Tibial nerve (tissue), 4 donors: ENCODE data around the gene TVP23A. TPM values are rescaled to one million over a fixed set of nuclear protein-coding genes. Genes with fewer than 3 reads are reported as not detected.
"Not testable (repeated sequence)": the region's sequence is repeated elsewhere in the genome, so short reads cannot be mapped to it uniquely, and the experiment has no call there.

Experiments used
- DNase-seq, 2 donors: peaks; one replicate each; pipeline ENCODE4 v3.0.0-alpha.2; 2019; ENCODE audit warnings: low spot score in 2 of 2
- H3K27ac ChIP-seq, 4 donors: fragments of 200-600 bp; sonication (generic) in 3 of 4; one replicate each; pipeline ENCODE4 v1.5.1; 2017 to 2019; ENCODE audit warnings: mild to moderate bottlenecking in 1 of 4
- H3K27me3 ChIP-seq, 2 donors: fragments of 200-600 bp; sonication (generic) in 1 of 2; one replicate each; pipeline versions ENCODE4 v1.5.1 to v1.6.0; 2017 to 2019
- H3K36me3 ChIP-seq, 3 donors: fragments of 200-600 bp; sonication (generic); one replicate each; pipeline ENCODE4 v1.5.1; 2018 to 2019
- H3K4me1 ChIP-seq, 4 donors: fragments of 200-600 bp; sonication (generic) in 3 of 4; one replicate each; pipeline ENCODE4 v1.5.1; 2017 to 2019
- H3K4me3 ChIP-seq, 4 donors: fragments of 200-600 bp; sonication (generic) in 3 of 4; one replicate each; pipeline ENCODE4 v1.5.1; 2017 to 2019; ENCODE audit warnings: mild to moderate bottlenecking in 1 of 4, moderate library complexity in 1 of 4
- H3K9me3 ChIP-seq, 4 donors: fragments of 200-600 bp; sonication (generic) in 3 of 4; one replicate each; pipeline ENCODE4 v1.5.1; 2017 to 2019
- EP300 ChIP-seq, 2 donors: sonication (generic); formaldehyde crosslinking; IDR thresholded peaks; one replicate each; pipeline ENCODE4 v1.6.1; 2017; ENCODE audit warnings: antibody characterized with exemption in 2 of 2, mild to moderate bottlenecking in 1 of 2
- POLR2A ChIP-seq, 2 donors: fragments of 450-650 bp; IDR thresholded peaks; one replicate each; pipeline ENCODE4 v1.6.1; 2017; ENCODE audit warnings: antibody characterized with exemption in 2 of 2, mild to moderate bottlenecking in 2 of 2, moderate library complexity in 2 of 2
- WGBS, 2 donors: methylation state at CpG; one replicate each; pipeline ENCODE4 v1.1.5; 2018; 5-methylcytosine and 5-hydroxymethylcytosine counted together
- total RNA-seq, 4 donors: library from RNA; depleted of rRNA; stranded (reverse); fragments of >200 nt; gene quantifications; one replicate each; pipeline ENCODE4 v1.1.0, GENCODE V29; 2016
- TF ChIP-seq, protein P1 (sequence below), 5 experiments: fragments of 200-600 bp in 3 of 5; fragments of 450-650 bp in 2 of 5; sonication (generic) in 3 of 5; IDR thresholded peaks; one replicate each; pipeline ENCODE4 v1.5.1; 2016 to 2019; ENCODE audit warnings: antibody characterized with exemption in 5 of 5, mild to moderate bottlenecking in 3 of 5, moderate library complexity in 2 of 5

TVP23A gene
- total RNA-seq, 4 donors from 2014 or later: 0.20 to 3.1 (median 0.60) TPM; not detected in 1

DNA sequence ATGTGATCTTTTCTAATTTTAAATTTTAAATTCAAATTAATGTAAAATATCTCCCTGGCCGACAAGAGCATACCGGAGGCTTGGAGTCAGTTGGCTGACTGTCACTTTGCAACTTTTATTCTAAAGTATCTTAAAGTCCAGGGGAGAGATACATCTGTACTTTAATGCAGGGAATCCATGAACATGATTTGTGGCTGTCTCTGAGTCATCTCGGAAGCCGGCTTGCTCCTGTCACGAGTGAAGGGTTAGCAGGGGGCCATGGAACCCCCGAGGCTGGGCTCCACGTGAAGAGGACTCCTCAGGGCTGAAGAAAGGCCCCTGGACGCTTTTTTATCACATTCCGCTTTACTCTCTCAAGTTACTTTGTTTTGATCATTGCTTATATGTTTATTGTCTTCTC is 13.3 kb downstream of the TVP23A start:
- Histone ChIP-seq H3K36me3 (no peaks in the 10 kb centered on the region), H3K27ac (no peak overlapping the region), H3K27me3 (no peaks in the 10 kb centered on the region), H3K4me3 (no peak overlapping the region), H3K4me1 (no peaks in the 10 kb centered on the region), H3K9me3 (no peaks in the 10 kb centered on the region)
- DNase-seq: no peak
- 71 to 76% methylated on average over 9 of the region's 9 CpGs for WGBS, 2 donors
- TF ChIP-seq POLR2A (IDR thresholded peaks at IDR 0.05) (no peak), EP300 (IDR thresholded peaks at IDR 0.05) (no peak)
- TF ChIP-seq, protein P1, sequence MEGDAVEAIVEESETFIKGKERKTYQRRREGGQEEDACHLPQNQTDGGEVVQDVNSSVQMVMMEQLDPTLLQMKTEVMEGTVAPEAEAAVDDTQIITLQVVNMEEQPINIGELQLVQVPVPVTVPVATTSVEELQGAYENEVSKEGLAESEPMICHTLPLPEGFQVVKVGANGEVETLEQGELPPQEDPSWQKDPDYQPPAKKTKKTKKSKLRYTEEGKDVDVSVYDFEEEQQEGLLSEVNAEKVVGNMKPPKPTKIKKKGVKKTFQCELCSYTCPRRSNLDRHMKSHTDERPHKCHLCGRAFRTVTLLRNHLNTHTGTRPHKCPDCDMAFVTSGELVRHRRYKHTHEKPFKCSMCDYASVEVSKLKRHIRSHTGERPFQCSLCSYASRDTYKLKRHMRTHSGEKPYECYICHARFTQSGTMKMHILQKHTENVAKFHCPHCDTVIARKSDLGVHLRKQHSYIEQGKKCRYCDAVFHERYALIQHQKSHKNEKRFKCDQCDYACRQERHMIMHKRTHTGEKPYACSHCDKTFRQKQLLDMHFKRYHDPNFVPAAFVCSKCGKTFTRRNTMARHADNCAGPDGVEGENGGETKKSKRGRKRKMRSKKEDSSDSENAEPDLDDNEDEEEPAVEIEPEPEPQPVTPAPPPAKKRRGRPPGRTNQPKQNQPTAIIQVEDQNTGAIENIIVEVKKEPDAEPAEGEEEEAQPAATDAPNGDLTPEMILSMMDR (IDR thresholded peaks at IDR 0.05): no peak

DNA sequence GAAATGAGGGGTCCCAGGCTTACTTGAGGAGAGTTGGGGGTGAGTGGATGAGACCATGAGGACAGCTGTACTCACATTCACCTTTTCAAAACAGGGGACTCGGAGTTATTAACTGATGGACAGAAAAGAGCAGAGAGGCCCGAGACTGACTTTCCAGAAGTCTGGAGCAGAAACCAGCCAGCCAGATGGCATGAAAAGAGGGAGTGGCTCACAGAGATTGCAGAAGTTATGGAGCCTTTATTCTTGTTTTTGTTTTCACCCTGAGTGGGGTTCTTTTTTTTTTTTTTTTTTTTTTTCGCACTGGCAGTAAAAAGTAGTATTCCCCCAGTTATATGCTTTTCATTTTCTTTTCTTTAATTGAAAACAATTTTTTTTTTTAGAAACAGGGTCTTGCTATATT is 18.9 kb downstream of the TVP23A start:
- 73 to 79% methylated on average over 3 of the region's 3 CpGs for WGBS, 2 donors
- TF ChIP-seq EP300 (IDR thresholded peaks at IDR 0.05): no peak
- no peak for TF ChIP-seq POLR2A (IDR thresholded peaks at IDR 0.05)
- Histone ChIP-seq H3K36me3 (no peaks in the 10 kb centered on the region), H3K27ac (no peak overlapping the region), H3K9me3 (no peaks in the 10 kb centered on the region), H3K4me1 (no peaks in the 10 kb centered on the region), H3K4me3 (no peak overlapping the region), H3K27me3 (no peaks in the 10 kb centered on the region)
- DNase-seq: no peak

DNA sequence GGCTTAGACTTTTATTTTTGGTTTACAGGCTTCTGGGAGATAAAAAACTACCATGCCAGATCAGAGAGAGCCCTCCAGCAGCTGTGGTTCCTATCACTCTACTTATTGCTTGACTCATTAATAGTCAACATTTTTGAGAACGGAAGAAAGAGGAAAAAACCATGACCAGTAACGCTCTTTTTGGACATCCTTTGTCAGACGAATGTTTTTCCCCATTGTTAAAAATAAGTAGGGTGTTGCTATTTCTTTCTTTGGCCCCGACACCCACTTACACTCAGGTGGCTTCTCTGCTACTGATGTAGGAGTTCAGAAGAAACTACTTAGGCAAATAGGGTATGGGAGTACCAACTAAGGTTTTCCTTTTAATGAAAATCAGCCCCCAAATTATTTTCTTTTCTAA is 27.5 kb downstream of the TVP23A start:
- TF ChIP-seq EP300 (IDR thresholded peaks at IDR 0.05): no peak
- TF ChIP-seq, protein P1 (IDR thresholded peaks at IDR 0.05): no peak
- TF ChIP-seq POLR2A (IDR thresholded peaks at IDR 0.05): no peak

DNA sequence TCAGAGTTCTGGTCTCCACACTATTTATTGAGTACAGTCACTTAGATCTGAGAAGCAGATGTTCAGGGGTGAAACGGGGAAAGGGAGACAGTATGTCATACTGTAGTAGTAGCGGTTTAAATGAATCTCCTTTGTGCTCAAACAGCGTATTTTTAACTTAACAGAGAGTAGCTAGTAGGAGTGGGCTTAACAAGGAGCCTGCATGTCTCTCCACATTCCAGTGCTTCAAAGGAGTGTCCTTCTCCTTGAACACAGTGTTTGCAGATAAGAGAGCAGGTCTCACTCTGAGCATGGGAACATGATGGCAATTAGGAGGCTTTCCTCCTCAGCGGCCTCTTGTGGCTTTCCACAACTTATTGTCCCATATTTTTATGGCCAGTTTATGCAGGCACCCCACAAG is 30.0 kb downstream of the TVP23A start:
- H3K9me3 ChIP-seq, H3K36me3 ChIP-seq, H3K27me3 ChIP-seq, H3K27ac ChIP-seq, DNase-seq, H3K4me1 ChIP-seq, H3K4me3 ChIP-seq: not testable (repeated sequence)
- WGBS, 2 donors: 73 to 76% methylated on average over 4 of the region's 4 CpGs

More for the DNA sequence above, 27.5 kb downstream of the TVP23A start:
- Histone ChIP-seq H3K36me3 (no peaks in the 10 kb centered on the region), H3K4me3 (no peak overlapping the region), H3K4me1 (peaks cover 0 to 9% (median 1%) of the 10 kb centered on the region in 4 donors), H3K27me3 (no peaks in the 10 kb centered on the region), H3K9me3 (no peaks in the 10 kb centered on the region), H3K27ac (no peak overlapping the region)
- 70 to 83% methylated on average over 4 of the region's 4 CpGs for WGBS, 2 donors
- no peak for DNase-seq

DNA sequence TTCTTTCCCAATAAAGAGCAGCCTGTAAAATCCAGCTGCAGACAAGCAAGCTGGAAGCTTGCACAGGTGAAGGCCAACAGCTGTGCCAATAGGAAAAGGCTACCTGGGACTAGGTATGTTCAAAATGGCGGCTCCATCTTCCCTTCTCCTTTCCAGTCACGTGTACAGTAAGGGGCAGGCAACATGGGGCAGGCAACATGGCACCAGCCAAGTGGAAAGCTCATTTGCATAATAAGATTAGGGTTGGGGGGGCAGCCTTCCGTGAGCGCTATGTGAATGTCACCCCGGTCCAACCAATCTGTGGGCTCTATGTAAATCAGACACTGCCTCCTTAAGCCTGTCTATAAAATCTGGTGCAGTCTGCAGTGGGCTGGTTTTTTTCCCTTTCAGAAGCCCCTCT is 31.3 kb downstream of the TVP23A start:
- no peak for DNase-seq
- 83 to 89% methylated on average over 5 of the region's 5 CpGs for WGBS, 2 donors
- TF ChIP-seq, protein P1 (IDR thresholded peaks at IDR 0.05): no peak
- TF ChIP-seq EP300 (IDR thresholded peaks at IDR 0.05): no peak
- TF ChIP-seq POLR2A (IDR thresholded peaks at IDR 0.05): no peak
- no peak overlapping the region for H3K27ac ChIP-seq
- H3K27me3 ChIP-seq: no peaks in the 10 kb centered on the region
- H3K36me3 ChIP-seq: no peaks in the 10 kb centered on the region
- peaks cover 0 to under 1% (median 0%) of the 10 kb centered on the region in 4 donors for H3K4me1 ChIP-seq
- no peaks in the 10 kb centered on the region for H3K9me3 ChIP-seq
- no peak overlapping the region for H3K4me3 ChIP-seq

DNA sequence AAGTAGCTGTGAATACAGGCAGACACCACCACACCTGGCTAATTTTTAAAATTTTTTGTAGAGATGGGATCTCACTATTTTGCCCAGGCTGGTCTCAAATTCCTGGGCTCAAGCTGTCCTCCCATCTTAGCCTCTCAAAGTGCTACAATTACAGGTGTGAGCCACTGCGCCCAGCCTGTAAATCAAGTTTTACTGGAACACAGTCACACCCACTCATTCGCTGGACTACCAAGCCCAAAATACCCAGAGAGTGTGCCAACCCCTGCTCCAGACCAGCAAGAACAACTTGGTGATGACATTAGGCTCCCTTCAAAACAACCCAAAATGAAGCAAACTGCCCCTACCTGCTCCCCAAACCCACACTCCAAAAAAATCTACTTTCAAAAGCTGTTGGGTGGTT is 36.0 kb downstream of the TVP23A start:
- no peaks in the 10 kb centered on the region for H3K9me3 ChIP-seq
- DNase-seq: no peak
- no peak for TF ChIP-seq POLR2A (IDR thresholded peaks at IDR 0.05)
- no peak for TF ChIP-seq EP300 (IDR thresholded peaks at IDR 0.05)
- TF ChIP-seq, protein P1 (IDR thresholded peaks at IDR 0.05): no peak
- H3K27ac ChIP-seq: no peak overlapping the region
- 97 to 100% methylated on average over 2 of the region's 2 CpGs for WGBS, 2 donors
- no peaks in the 10 kb centered on the region for H3K36me3 ChIP-seq
- no peak overlapping the region for H3K4me3 ChIP-seq
- H3K4me1 ChIP-seq: no peaks in the 10 kb centered on the region
- H3K27me3 ChIP-seq: no peaks in the 10 kb centered on the region
